GM19351 (cell line): Measurements from ENCODE around the gene SLC38A5.
"Not testable (repeated sequence)": the region's sequence is repeated elsewhere in the genome, so short reads cannot be mapped to it uniquely, and the experiment has no call there.

ENCODE experiments used
- ATAC-seq: cut with Tn5 transposase; IDR thresholded peaks from one replicate; pipeline ENCODE4 v1.9.1; 2021; ENCODE audit warnings: mild to moderate bottlenecking, moderate library complexity; ENCODE audit not compliant: unreplicated experiment

SLC38A5 gene

GRCh38 chrX:48470110-48470832 is at the start of gene SLC38A5:
SLC38A5 (minus strand) TSS chrX:48470260; CDS start chrX:48467924, 2,336 bp downstream.
- ATAC-seq: no peak

GRCh38 chrX:48519481-48519880 is 49.4 kb upstream of the SLC38A5 start:
- not testable (repeated sequence) for ATAC-seq

GRCh38 chrX:48516987-48517386 is 46.9 kb upstream of the SLC38A5 start:
- ATAC-seq: no peak

- ATAC-seq: no peak
Observed at GRCh38 chrX:48516285-48516684, 46.2 kb upstream of the SLC38A5 start.

GRCh38 chrX:48515842-48516241 is 45.8 kb upstream of the SLC38A5 start:
- no peak for ATAC-seq

GRCh38 chrX:48514868-48515460 is 44.9 kb upstream of the SLC38A5 start:
- ATAC-seq: no peak

GRCh38 chrX:48514126-48514806 is 44.2 kb upstream of the SLC38A5 start:
- no peak for ATAC-seq

GRCh38 chrX:48513670-48514069 is 43.6 kb upstream of the SLC38A5 start:
- ATAC-seq: no peak

- ATAC-seq: no peak
Observed at GRCh38 chrX:48512371-48512935, 42.4 kb upstream of the SLC38A5 start.

- ATAC-seq: no peak
Observed at GRCh38 chrX:48511560-48511959, 41.5 kb upstream of the SLC38A5 start.

- ATAC-seq: no peak
Observed at GRCh38 chrX:48509619-48510018, 39.6 kb upstream of the SLC38A5 start.

- ATAC-seq: peak; percentile 6
Observed at GRCh38 chrX:48509245-48509590, 39.2 kb upstream of the SLC38A5 start.

GRCh38 chrX:48508400-48509244 is 38.6 kb upstream of the SLC38A5 start, which contains the start of gene PORCN:
PORCN (plus strand) TSS chrX:48508992; CDS start chrX:48509821, 829 bp downstream.
- peak; percentile 78 for ATAC-seq

- ATAC-seq: no peak
Observed at GRCh38 chrX:48507246-48507645, 37.2 kb upstream of the SLC38A5 start.

GRCh38 chrX:48505481-48505880 is 35.4 kb upstream of the SLC38A5 start:
- no peak for ATAC-seq

GRCh38 chrX:48504261-48504660 is 34.2 kb upstream of the SLC38A5 start:
- ATAC-seq: no peak

GRCh38 chrX:48498374-48498809 is 28.3 kb upstream of the SLC38A5 start:
- ATAC-seq: no peak

- no peak for ATAC-seq
Observed at GRCh38 chrX:48497871-48498270, 27.8 kb upstream of the SLC38A5 start.

- ATAC-seq: no peak
Observed at GRCh38 chrX:48496660-48497059, 26.6 kb upstream of the SLC38A5 start.

- no peak for ATAC-seq
Observed at GRCh38 chrX:48493890-48494364, 23.9 kb upstream of the SLC38A5 start.
